SK-N-SH (cell line): ENCODE data around the gene KRTAP10-2. TPM values are rescaled to one million over a fixed set of nuclear protein-coding genes. Genes with fewer than 3 reads are reported as not detected.

Experiments used
- CTCF ChIA-PET: fragments of 300-600, 350-600 bp; formaldehyde crosslinking; extraction: SDS; loops from one replicate; lab custom pipeline; 2021; lab: Yijun Ruan, JAX
- POLR2A ChIA-PET: fragments of 350-600 bp; sonication (Branson Sonifier 250); formaldehyde crosslinking; extraction: SDS; loops from one replicate; lab custom pipeline; 2020; ENCODE audit warnings: antibody characterized with exemption, inconsistent platforms; lab: Yijun Ruan, JAX
- DNase-seq: peaks from one replicate; pipeline ENCODE4 v3.0.0; 2012
- H2AFZ ChIP-seq: fragments of 200-600 bp; sonication (generic); 2 replicates; pipeline ENCODE4 v1.8.1; 2016; ENCODE audit warnings: antibody characterized with exemption, mild to moderate bottlenecking, low read depth
- H3F3A ChIP-seq: fragments of 200-600 bp; sonication (generic); replicated peaks from 2 replicates; pipeline ENCODE3; 2016; ENCODE audit warnings: antibody characterized with exemption, mild to moderate bottlenecking; ENCODE audit not compliant: insufficient read depth
- H3K27ac ChIP-seq, 2 experiments: fragments of 200-500 bp in 1 of 2; fragments of 200-600 bp in 1 of 2; sonication (Bioruptor generic) in 1 of 2; sonication (generic), shearing (Covaris generic) in 1 of 2; 2 replicates each; pipeline versions ENCODE4 v1.5.1 to v1.6.1; 2014 to 2016; ENCODE audit warnings: low read depth in 2 of 2, inconsistent platforms in 1 of 2, low read length in 1 of 2, mild to moderate bottlenecking in 1 of 2, mixed read lengths in 1 of 2
- H3K27me3 ChIP-seq: fragments of 200-600 bp; sonication (generic), shearing (Covaris generic); 2 replicates; pipeline ENCODE4 v1.6.1; 2016; ENCODE audit warnings: mixed run types; ENCODE audit not compliant: insufficient read depth
- H3K36me3 ChIP-seq, 2 experiments: fragments of 200-500 bp in 1 of 2; fragments of 200-600 bp in 1 of 2; sonication (Bioruptor generic) in 1 of 2; sonication (generic) in 1 of 2; replicated peaks in 1 of 2; 2 replicates each; pipeline versions ENCODE3 to v1.5.1; 2014 to 2016; ENCODE audit warnings: low read length in 1 of 2, mild to moderate bottlenecking in 1 of 2; ENCODE audit not compliant: insufficient read depth in 2 of 2, control insufficient read depth in 1 of 2
- H3K4me1 ChIP-seq, 2 experiments: fragments of 200-500 bp in 1 of 2; fragments of 200-600 bp in 1 of 2; sonication (Bioruptor generic) in 1 of 2; sonication (generic), shearing (Covaris generic) in 1 of 2; 2 replicates each; pipeline versions ENCODE4 v1.5.1 to v1.6.1; 2014 to 2016; ENCODE audit warnings: low read depth in 1 of 2, low read length in 1 of 2, mixed run types in 1 of 2; ENCODE audit not compliant: insufficient read depth in 2 of 2, control insufficient read depth in 1 of 2
- H3K4me2 ChIP-seq: fragments of 200-600 bp; sonication (generic), shearing (Covaris generic); 2 replicates; pipeline ENCODE4 v1.6.1; 2017; ENCODE audit warnings: mixed run types
- H3K4me3 ChIP-seq, 2 experiments: fragments of 200-500 bp in 1 of 2; fragments of 200-600 bp in 1 of 2; sonication (Bioruptor generic) in 1 of 2; sonication (generic), shearing (Covaris generic) in 1 of 2; 2 replicates each; pipeline versions ENCODE4 v1.5.1 to v1.8.1; 2014 to 2016; ENCODE audit warnings: low read depth in 2 of 2, inconsistent platforms in 1 of 2, low read length in 1 of 2, mild to moderate bottlenecking in 1 of 2, mixed read lengths in 1 of 2, moderate library complexity in 1 of 2
- H3K79me2 ChIP-seq: fragments of 200-600 bp; sonication (generic); 2 replicates; pipeline ENCODE4 v1.8.1; 2017; ENCODE audit warnings: mild to moderate bottlenecking; ENCODE audit not compliant: insufficient read depth
- H3K9ac ChIP-seq: fragments of 200-600 bp; sonication (generic); 2 replicates; pipeline ENCODE4 v1.6.1; 2017; ENCODE audit warnings: mixed run types
- H3K9me2 ChIP-seq: fragments of 200-600 bp; sonication (generic); 2 replicates; pipeline ENCODE4 v1.6.1; 2017; ENCODE audit warnings: mixed run types
- H3K9me3 ChIP-seq: fragments of 200-600 bp; sonication (generic); 2 replicates; pipeline ENCODE4 v1.6.1; 2017; ENCODE audit warnings: mixed run types, mild to moderate bottlenecking, moderate library complexity
- H4K20me1 ChIP-seq: fragments of 200-600 bp; sonication (generic); 2 replicates; pipeline ENCODE4 v1.6.1; 2017; ENCODE audit warnings: mild to moderate bottlenecking, mixed run types; ENCODE audit not compliant: insufficient read depth
- CHD2 ChIP-seq: fragments of 150-350 bp; IDR thresholded peaks from 2 replicates; pipeline ENCODE4 v1.6.1; 2018; ENCODE audit warnings: low read length; ENCODE audit not compliant: partially characterized antibody
- EP300 ChIP-seq, 2 experiments: IDR thresholded peaks; 2 replicates each; pipeline versions ENCODE4 v1.4.0 to v1.6.1; 2012; ENCODE audit warnings: borderline replicate concordance in 1 of 2, low read depth in 1 of 2, low read length in 1 of 2
- FOXJ3 ChIP-seq: sonication (generic); formaldehyde crosslinking; IDR thresholded peaks from 2 replicates; pipeline ENCODE4 v1.5.1; 2020; ENCODE audit warnings: mild to moderate bottlenecking, missing genetic modification reagents
- FOXM1 ChIP-seq: IDR thresholded peaks from 2 replicates; pipeline ENCODE4 v1.4.0; 2012; ENCODE audit warnings: low read depth, mild to moderate bottlenecking
- GABPA ChIP-seq: IDR thresholded peaks from 2 replicates; pipeline ENCODE4 v1.4.0; 2012; ENCODE audit warnings: low read depth, mild to moderate bottlenecking
- JUND ChIP-seq: IDR thresholded peaks from 2 replicates; pipeline ENCODE4 v1.4.0; 2012
- MEF2A ChIP-seq: IDR thresholded peaks from 2 replicates; pipeline ENCODE4 v1.4.0; 2012; ENCODE audit warnings: low read depth, borderline replicate concordance
- RAD21 ChIP-seq: IDR thresholded peaks from 2 replicates; pipeline ENCODE4 v1.6.1; 2012; ENCODE audit warnings: mild to moderate bottlenecking, low read length
- RFX5 ChIP-seq: IDR thresholded peaks from 2 replicates; pipeline ENCODE4 v1.6.1; 2012; ENCODE audit warnings: mild to moderate bottlenecking, improper control_type of control experiment, low read length
- RXRA ChIP-seq: IDR thresholded peaks from 2 replicates; pipeline ENCODE4 v1.4.0; 2012; ENCODE audit warnings: low read depth, mild to moderate bottlenecking, borderline replicate concordance
- SMC3 ChIP-seq: IDR thresholded peaks from 2 replicates; pipeline ENCODE4 v1.6.1; 2012; ENCODE audit warnings: low read depth, low read length, improper control_type of control experiment
- YY1 ChIP-seq: IDR thresholded peaks from 2 replicates; pipeline ENCODE4 v1.4.0; 2012; ENCODE audit warnings: low read depth, mild to moderate bottlenecking
- WGBS: methylation state at CpG from one replicate; pipeline ENCODE4 v1.1.6; 2017; ENCODE audit warnings: low lambda C conversion rate; 5-methylcytosine and 5-hydroxymethylcytosine counted together
- polyA plus RNA-seq, 3 experiments: library from polyadenylated mRNA; depleted of rRNA; stranded (reverse); fragments of >200 nt; gene quantifications; 2 replicates each; pipeline ENCODE4 v1.2.3, GENCODE V29; 2012
- TF ChIP-seq, protein P1 (sequence below): fragments of 200-600 bp; sonication (generic); IDR thresholded peaks from 2 replicates; pipeline ENCODE4 v1.6.1; 2017; ENCODE audit warnings: antibody characterized with exemption, mild to moderate bottlenecking, moderate library complexity
- TF ChIP-seq, protein P2 (sequence below): IDR thresholded peaks from 2 replicates; pipeline ENCODE4 v1.4.0; 2012; ENCODE audit warnings: low read depth, borderline replicate concordance
- TF ChIP-seq, protein P3 (sequence below): IDR thresholded peaks from 2 replicates; pipeline ENCODE4 v1.6.1; 2012; ENCODE audit warnings: mild to moderate bottlenecking, low read depth, low read length, moderate library complexity

Gene KRTAP10-2
- polyA plus RNA-seq, 1 of the 3 experiments (the other 2 are of a cell fraction) = not detected

DNA sequence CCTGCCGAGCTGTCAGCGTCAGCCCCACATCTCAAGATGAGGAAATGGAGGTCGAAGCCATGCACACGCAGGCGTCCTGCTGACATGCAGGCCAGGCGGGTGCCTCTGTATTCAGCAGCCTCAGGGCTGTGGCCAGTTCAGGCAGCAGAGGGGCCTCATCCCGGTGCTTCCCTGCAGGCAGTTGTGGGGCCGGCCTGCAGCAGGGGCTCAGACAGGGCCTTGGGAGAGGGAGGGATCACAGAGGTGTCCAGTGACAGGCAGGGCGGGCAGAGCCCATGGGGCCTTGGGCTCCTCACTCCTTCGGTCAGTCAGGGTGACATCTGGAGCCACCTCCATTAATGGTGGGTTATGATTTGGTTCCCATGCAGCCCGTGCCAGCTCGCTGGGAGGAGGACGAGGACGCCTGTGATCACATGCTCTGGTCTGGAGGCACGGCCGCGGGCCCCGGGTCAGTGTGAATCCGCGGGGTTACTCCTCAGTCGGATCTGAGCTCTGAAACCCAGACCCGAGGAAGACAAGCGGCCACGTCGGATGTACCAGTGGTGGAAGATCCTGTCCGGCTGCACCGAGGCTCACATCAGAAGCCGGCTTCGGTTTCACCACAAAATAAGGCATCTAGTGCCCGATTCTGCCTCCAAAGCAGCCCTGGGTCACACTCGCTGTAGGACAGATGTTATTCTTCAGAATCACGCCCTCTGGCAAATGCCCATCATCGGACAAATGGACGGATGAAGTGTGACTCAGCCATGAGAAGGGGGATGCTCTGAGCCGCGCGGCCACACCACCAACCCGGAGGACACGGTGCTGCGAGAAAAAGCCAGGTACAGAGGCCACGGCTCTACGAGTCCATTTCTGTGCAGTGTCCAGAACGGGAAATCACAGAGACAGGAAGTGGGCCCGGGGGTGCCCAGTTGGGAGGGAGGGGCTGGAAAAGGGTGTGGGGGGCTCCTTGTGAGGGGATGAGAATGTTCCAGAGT is 44.7 kb downstream of the KRTAP10-2 start:
- no peak for DNase-seq
- Histone ChIP-seq H3K27ac (no peak overlapping the region), H3F3A (no peaks in the 10 kb centered on the region), H3K36me3 (no peaks in the 10 kb centered on the region), H3K4me2 (no peak overlapping the region), H4K20me1 (no peaks in the 10 kb centered on the region), H3K27me3 (peaks cover 19% of the 10 kb centered on the region), H3K4me1 (no peaks in the 10 kb centered on the region; a peak in 1 of 4 replicates), H3K9me2 (no peaks in the 10 kb centered on the region), H3K4me3 (no peak overlapping the region), H3K79me2 (no peaks in the 10 kb centered on the region), H3K9ac (no peak overlapping the region), H2AFZ (no peak overlapping the region), H3K9me3 (no peaks in the 10 kb centered on the region)
- 66% methylated on average over 29 of the region's 44 CpGs for WGBS
- ChIA-PET POLR2A (no interaction called here), CTCF (interaction anchor here (1.5 to 1.9 kb wide), 2 partner anchors 236 to 293 kb away, joined by 3 to 5 read pairs; no protein-coding TSS in a partner anchor)
- TF ChIP-seq JUND = no peak
- TF ChIP-seq RFX5 = no peak
- TF ChIP-seq, protein P1, sequence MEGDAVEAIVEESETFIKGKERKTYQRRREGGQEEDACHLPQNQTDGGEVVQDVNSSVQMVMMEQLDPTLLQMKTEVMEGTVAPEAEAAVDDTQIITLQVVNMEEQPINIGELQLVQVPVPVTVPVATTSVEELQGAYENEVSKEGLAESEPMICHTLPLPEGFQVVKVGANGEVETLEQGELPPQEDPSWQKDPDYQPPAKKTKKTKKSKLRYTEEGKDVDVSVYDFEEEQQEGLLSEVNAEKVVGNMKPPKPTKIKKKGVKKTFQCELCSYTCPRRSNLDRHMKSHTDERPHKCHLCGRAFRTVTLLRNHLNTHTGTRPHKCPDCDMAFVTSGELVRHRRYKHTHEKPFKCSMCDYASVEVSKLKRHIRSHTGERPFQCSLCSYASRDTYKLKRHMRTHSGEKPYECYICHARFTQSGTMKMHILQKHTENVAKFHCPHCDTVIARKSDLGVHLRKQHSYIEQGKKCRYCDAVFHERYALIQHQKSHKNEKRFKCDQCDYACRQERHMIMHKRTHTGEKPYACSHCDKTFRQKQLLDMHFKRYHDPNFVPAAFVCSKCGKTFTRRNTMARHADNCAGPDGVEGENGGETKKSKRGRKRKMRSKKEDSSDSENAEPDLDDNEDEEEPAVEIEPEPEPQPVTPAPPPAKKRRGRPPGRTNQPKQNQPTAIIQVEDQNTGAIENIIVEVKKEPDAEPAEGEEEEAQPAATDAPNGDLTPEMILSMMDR = no peak
- no peak for TF ChIP-seq CHD2
- no peak for TF ChIP-seq FOXJ3 (CRISPR knock-in tag)
- TF ChIP-seq FOXM1 = no peak
- TF ChIP-seq, protein P2, sequence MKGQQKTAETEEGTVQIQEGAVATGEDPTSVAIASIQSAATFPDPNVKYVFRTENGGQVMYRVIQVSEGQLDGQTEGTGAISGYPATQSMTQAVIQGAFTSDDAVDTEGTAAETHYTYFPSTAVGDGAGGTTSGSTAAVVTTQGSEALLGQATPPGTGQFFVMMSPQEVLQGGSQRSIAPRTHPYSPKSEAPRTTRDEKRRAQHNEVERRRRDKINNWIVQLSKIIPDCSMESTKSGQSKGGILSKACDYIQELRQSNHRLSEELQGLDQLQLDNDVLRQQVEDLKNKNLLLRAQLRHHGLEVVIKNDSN = no peak
- TF ChIP-seq YY1 = no peak

DNA sequence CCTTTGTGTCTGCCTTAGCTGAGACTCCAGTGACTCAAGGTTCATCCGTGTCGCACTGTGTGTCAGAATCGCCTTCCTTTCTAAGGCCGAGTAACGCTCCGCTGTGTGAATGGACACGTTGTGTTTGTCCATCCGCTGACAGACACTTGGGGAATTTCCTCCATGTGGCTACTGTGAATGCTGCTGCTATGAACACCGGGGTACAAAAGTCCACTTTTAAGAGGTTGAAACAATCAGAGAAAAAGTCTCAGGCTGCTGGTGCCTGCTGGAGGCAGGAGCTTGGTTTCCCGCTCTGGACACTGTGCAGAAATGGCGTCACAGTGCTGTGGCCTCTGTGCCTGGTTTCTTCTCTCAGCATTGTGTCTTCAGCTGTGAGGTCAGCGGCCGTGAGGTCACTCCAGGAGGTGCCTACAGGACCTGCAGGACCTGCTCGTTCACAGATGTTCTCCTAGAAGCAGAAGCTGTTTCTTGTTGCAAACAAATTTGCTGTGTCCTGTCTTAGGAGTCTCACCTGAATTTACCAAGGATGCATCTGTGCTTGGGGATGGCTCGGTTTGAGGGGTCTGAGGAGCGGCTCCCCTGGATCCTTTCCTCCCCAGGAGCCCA is 45.5 kb downstream of the KRTAP10-2 start:
- 64% methylated on average over 12 of the region's 16 CpGs for WGBS
- Histone ChIP-seq H3K4me3 (no peak overlapping the region), H3K4me1 (no peaks in the 10 kb centered on the region; a peak in 1 of 4 replicates), H3K27me3 (peaks cover 26% of the 10 kb centered on the region), H3K4me2 (no peak overlapping the region), H3K9me3 (no peaks in the 10 kb centered on the region), H2AFZ (no peak overlapping the region), H3K27ac (no peak overlapping the region), H3F3A (no peaks in the 10 kb centered on the region), H3K79me2 (no peaks in the 10 kb centered on the region), H4K20me1 (no peaks in the 10 kb centered on the region), H3K36me3 (no peaks in the 10 kb centered on the region), H3K9ac (no peak overlapping the region), H3K9me2 (no peaks in the 10 kb centered on the region)
- ChIA-PET POLR2A (no interaction called here), CTCF (interaction anchor here (1.5 to 1.9 kb wide), 2 partner anchors 237 to 294 kb away, joined by 3 to 5 read pairs; no protein-coding TSS in a partner anchor)
- no peak for DNase-seq
- TF ChIP-seq RXRA (no peak), SMC3 (no peak), RAD21 (no peak), CHD2 (no peak), EP300 (IDR thresholded peaks at IDR 0.05; ENCODE audit: borderline replicate concordance in 1 of 2, low read depth in 1 of 2, low read length in 1 of 2) (no peak), MEF2A (no peak), GABPA (no peak), FOXJ3 (CRISPR knock-in tag) (no peak)
- TF ChIP-seq, protein P3, sequence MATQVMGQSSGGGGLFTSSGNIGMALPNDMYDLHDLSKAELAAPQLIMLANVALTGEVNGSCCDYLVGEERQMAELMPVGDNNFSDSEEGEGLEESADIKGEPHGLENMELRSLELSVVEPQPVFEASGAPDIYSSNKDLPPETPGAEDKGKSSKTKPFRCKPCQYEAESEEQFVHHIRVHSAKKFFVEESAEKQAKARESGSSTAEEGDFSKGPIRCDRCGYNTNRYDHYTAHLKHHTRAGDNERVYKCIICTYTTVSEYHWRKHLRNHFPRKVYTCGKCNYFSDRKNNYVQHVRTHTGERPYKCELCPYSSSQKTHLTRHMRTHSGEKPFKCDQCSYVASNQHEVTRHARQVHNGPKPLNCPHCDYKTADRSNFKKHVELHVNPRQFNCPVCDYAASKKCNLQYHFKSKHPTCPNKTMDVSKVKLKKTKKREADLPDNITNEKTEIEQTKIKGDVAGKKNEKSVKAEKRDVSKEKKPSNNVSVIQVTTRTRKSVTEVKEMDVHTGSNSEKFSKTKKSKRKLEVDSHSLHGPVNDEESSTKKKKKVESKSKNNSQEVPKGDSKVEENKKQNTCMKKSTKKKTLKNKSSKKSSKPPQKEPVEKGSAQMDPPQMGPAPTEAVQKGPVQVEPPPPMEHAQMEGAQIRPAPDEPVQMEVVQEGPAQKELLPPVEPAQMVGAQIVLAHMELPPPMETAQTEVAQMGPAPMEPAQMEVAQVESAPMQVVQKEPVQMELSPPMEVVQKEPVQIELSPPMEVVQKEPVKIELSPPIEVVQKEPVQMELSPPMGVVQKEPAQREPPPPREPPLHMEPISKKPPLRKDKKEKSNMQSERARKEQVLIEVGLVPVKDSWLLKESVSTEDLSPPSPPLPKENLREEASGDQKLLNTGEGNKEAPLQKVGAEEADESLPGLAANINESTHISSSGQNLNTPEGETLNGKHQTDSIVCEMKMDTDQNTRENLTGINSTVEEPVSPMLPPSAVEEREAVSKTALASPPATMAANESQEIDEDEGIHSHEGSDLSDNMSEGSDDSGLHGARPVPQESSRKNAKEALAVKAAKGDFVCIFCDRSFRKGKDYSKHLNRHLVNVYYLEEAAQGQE = no peak
- TF ChIP-seq, protein P1 = no peak
